Ascending aorta (tissue), 2 donors: ENCODE results near the gene KATNAL1. TPM values are rescaled to one million over a fixed set of nuclear protein-coding genes. Genes with fewer than 3 reads are reported as not detected.
"Not testable (repeated sequence)": the region's sequence is repeated elsewhere in the genome, so short reads cannot be mapped to it uniquely, and the experiment has no call there.

ENCODE experiments used
- DNase-seq, 2 donors: peaks; one replicate each; pipeline ENCODE4 v3.0.0-alpha.2; 2019; ENCODE audit warnings: low spot score in 2 of 2
- H3K27ac ChIP-seq, 2 donors: fragments of 200-600 bp; sonication (generic); one replicate each; pipeline ENCODE4 v1.5.1; 2016 to 2017; ENCODE audit warnings: mild to moderate bottlenecking in 1 of 2
- H3K27me3 ChIP-seq: fragments of 200-600 bp; sonication (generic); one replicate; pipeline ENCODE4 v1.5.1; 2017
- H3K36me3 ChIP-seq, 2 donors: fragments of 200-600 bp; sonication (generic); one replicate each; pipeline ENCODE4 v1.5.1; 2016
- H3K4me1 ChIP-seq, 2 donors: fragments of 200-600 bp; sonication (generic); one replicate each; pipeline ENCODE4 v1.5.1; 2016 to 2017; ENCODE audit warnings: mild to moderate bottlenecking in 1 of 2
- H3K4me3 ChIP-seq, 2 donors: fragments of 200-600 bp; sonication (generic); one replicate each; pipeline ENCODE4 v1.5.1; 2016 to 2017; ENCODE audit warnings: mild to moderate bottlenecking in 1 of 2
- H3K9me3 ChIP-seq, 2 donors: fragments of 200-600 bp; sonication (generic); one replicate each; pipeline ENCODE4 v1.5.1; 2016
- intact Hi-C: fragments of 100-400 bp; cut with DNase I; formaldehyde crosslinking; loops from one replicate; pipeline ENCODE4 v1.15.1; 2023
- total RNA-seq: library from RNA; depleted of rRNA; stranded (reverse); fragments of >200 nt; gene quantifications from one replicate; pipeline ENCODE4 v1.1.0, GENCODE V29; 2016
- TF ChIP-seq, protein P1 (sequence below), 3 experiments: fragments of 200-600 bp in 2 of 3; fragments of 450-650 bp in 1 of 3; sonication (generic) in 2 of 3; IDR thresholded peaks; one replicate each; pipeline ENCODE4 v1.5.1; 2016 to 2019; ENCODE audit warnings: antibody characterized with exemption in 3 of 3, mild to moderate bottlenecking in 1 of 3, moderate library complexity in 1 of 3

Gene KATNAL1
- total RNA-seq, 1 donor from 2014 or later = 13.2 TPM

DNA sequence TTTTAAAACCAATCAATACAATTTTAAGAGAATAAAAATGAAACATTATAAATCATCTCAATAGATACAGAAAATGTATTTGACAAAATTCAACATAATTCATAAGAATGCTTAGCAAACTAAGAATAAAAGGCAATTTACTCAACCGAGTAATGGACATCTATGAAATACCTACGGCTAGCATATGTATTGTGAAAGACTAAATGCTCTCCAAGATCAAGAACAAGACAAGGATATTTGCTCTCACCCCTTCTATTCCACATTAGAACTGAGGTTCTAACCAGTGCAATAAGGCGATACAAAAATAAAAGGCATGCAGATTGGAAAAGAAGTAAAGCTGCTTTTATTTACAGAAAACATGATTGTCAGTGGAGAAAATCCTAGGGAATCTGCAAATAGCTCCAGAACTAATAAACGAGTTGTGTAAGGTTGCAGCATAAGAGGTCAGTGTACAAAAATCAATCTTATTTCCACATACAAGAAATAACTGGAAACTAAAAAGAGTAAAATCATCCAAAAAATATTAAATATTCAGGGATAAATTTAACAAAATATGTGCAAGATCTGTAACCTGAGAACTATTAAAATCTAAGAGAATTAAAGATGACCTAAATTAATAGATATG, 16.4 kb downstream of the KATNAL1 start:
- DNase-seq = no peak
- TF ChIP-seq, protein P1, sequence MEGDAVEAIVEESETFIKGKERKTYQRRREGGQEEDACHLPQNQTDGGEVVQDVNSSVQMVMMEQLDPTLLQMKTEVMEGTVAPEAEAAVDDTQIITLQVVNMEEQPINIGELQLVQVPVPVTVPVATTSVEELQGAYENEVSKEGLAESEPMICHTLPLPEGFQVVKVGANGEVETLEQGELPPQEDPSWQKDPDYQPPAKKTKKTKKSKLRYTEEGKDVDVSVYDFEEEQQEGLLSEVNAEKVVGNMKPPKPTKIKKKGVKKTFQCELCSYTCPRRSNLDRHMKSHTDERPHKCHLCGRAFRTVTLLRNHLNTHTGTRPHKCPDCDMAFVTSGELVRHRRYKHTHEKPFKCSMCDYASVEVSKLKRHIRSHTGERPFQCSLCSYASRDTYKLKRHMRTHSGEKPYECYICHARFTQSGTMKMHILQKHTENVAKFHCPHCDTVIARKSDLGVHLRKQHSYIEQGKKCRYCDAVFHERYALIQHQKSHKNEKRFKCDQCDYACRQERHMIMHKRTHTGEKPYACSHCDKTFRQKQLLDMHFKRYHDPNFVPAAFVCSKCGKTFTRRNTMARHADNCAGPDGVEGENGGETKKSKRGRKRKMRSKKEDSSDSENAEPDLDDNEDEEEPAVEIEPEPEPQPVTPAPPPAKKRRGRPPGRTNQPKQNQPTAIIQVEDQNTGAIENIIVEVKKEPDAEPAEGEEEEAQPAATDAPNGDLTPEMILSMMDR (IDR thresholded peaks at IDR 0.05) = no peak
- Histone ChIP-seq H3K27me3 (no peaks in the 10 kb centered on the region), H3K36me3 (no peaks in the 10 kb centered on the region), H3K27ac (no peak overlapping the region), H3K4me1 (peaks cover 0 to 4% of the 10 kb centered on the region in 2 donors), H3K9me3 (no peaks in the 10 kb centered on the region), H3K4me3 (no peak overlapping the region)
- intact Hi-C loops = no loop called here

GRCh38 chr13:30289533-30289932, 17.8 kb downstream of the KATNAL1 start:
- H3K27me3 ChIP-seq = no peaks in the 10 kb centered on the region
- H3K4me3 ChIP-seq = no peak overlapping the region
- TF ChIP-seq, protein P1 (IDR thresholded peaks at IDR 0.05) = no peak
- no peak overlapping the region for H3K27ac ChIP-seq
- no peaks in the 10 kb centered on the region for H3K36me3 ChIP-seq
- no peak for DNase-seq
- H3K9me3 ChIP-seq = no peaks in the 10 kb centered on the region
- intact Hi-C loops = no loop called here
- peaks cover 0 to 4% of the 10 kb centered on the region in 2 donors for H3K4me1 ChIP-seq

DNA sequence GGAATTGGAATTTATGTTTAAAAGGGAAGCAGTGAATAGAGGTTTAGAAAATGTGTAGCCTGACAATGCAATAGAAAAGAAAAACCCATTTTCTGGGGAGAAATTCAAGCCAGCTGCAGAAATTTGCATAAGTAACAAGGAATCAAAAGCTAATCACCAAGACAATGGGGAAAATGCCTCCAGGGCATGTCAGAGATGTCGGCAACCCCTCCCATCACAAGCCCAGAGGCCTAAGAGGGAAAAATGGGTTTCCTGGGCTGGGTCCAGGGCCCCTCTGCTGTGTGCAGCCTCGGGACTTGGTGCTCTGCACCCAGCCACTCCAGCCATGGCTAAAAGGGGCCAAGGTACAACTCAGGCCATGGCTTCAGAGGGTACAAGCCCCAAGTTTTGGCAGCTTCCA, 21.3 kb downstream of the KATNAL1 start:
- H3K4me1 ChIP-seq, H3K36me3 ChIP-seq, H3K27me3 ChIP-seq, intact Hi-C loops, H3K27ac ChIP-seq, H3K9me3 ChIP-seq, H3K4me3 ChIP-seq, DNase-seq: not testable (repeated sequence)

GRCh38 chr13:30276178-30276577, 31.2 kb downstream of the KATNAL1 start:
- intact Hi-C loops = no loop called here
- no peaks in the 10 kb centered on the region for H3K27me3 ChIP-seq
- H3K4me1 ChIP-seq = no peaks in the 10 kb centered on the region
- no peak overlapping the region for H3K27ac ChIP-seq
- H3K36me3 ChIP-seq = peaks cover 6 to 14% of the 10 kb centered on the region in 2 donors
- TF ChIP-seq, protein P1 (IDR thresholded peaks at IDR 0.05) = no peak
- H3K4me3 ChIP-seq = no peak overlapping the region
- no peaks in the 10 kb centered on the region for H3K9me3 ChIP-seq
- DNase-seq = no peak

DNA sequence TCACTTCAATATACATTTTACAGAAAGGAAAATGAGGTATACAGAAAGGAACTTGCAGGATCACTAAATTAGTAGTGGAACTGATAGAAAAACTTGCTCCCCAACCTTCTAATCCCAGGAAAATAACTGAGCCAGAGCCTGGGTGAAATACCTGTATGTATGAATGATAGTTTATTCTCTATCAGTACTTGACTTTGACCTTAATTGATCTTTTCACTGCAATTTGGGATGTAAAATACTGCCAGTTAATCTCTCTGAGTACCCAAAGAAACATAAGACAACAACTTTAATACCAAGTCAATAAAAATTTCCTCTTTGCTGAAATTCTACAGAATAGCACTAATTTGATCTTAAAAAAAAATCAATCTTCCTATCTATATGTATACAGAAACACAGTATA, 33.3 kb downstream of the KATNAL1 start:
- Histone ChIP-seq H3K36me3 (peaks cover 1 to 6% of the 10 kb centered on the region in 2 donors), H3K4me1 (no peaks in the 10 kb centered on the region), H3K27ac (no peak overlapping the region), H3K27me3 (no peaks in the 10 kb centered on the region), H3K9me3 (no peaks in the 10 kb centered on the region), H3K4me3 (no peak overlapping the region)
- DNase-seq = no peak
- intact Hi-C loops = no loop called here
- TF ChIP-seq, protein P1 (IDR thresholded peaks at IDR 0.05) = no peak

- intact Hi-C loops, H3K4me1 ChIP-seq, DNase-seq, H3K27ac ChIP-seq, H3K9me3 ChIP-seq, H3K4me3 ChIP-seq, H3K27me3 ChIP-seq, H3K36me3 ChIP-seq: not testable (repeated sequence)
These were observed 37.3 kb downstream of the KATNAL1 start for GRCh38 chr13:30270035-30270434.

GRCh38 chr13:30268673-30269072, 38.7 kb downstream of the KATNAL1 start:
- Histone ChIP-seq H3K4me1 (no peaks in the 10 kb centered on the region), H3K36me3 (no peaks in the 10 kb centered on the region), H3K27ac (no peak overlapping the region), H3K9me3 (no peaks in the 10 kb centered on the region), H3K4me3 (no peak overlapping the region), H3K27me3 (no peaks in the 10 kb centered on the region)
- no peak for DNase-seq
- intact Hi-C loops = no loop called here
- TF ChIP-seq, protein P1 (IDR thresholded peaks at IDR 0.05) = no peak
